ENCODE measurements around the gene TBC1D4. TPM values are rescaled to one million over a fixed set of nuclear protein-coding genes. Genes with fewer than 3 reads are reported as not detected.

The TBC1D4 gene
- total and polyA plus RNA-seq, 2 experiments from 2014 or later, result 18.7 to 38.2 TPM

DNA sequence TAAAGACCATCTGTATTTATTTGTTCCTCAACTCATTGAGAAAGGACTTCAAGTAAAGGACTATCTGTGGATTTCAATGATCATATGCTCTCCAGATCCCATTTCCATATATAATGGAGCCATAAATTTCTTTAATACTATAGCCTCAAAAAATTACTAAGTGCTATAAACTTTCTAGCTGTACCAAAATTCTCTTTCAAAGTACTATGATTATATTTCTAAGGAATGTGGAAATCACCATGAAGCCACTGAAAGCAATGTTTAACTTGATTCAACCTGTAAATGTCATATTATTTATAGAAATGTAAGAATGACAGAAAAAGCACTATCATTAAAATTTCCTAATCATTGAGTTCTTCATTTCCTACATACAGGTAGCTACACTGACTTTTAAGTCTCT lies 20.7 kb downstream of the TBC1D4 start:
- DNase-seq (ENCODE audit: low spot score), result no peak
- no peak overlapping the region for H3K27ac Mint-ChIP-seq
- Histone ChIP-seq H4K20me1 (replicated peaks; ENCODE audit: insufficient read depth) (no peaks in the 10 kb centered on the region), H3K79me2 (replicated peaks; ENCODE audit: insufficient read depth) (peaks cover 40% of the 10 kb centered on the region), H3K9me2 (ENCODE audit: insufficient read depth) (no peaks in the 10 kb centered on the region), H3K27ac (ENCODE audit: low read depth) (no peak overlapping the region), H3K4me3 (no peak overlapping the region), H3F3A (replicated peaks; ENCODE audit: low read depth) (no peaks in the 10 kb centered on the region), H3K4me2 (no peak overlapping the region), H3K27me3 (ENCODE audit: insufficient read depth) (no peaks in the 10 kb centered on the region), H2AFZ (no peak overlapping the region), H3K36me3 (ENCODE audit: insufficient read depth) (peaks cover 8% of the 10 kb centered on the region), H3K4me1 (ENCODE audit: insufficient read depth) (peaks cover 8% of the 10 kb centered on the region; the same call in 1 of the 2 replicates)
- peaks cover 18% of the 10 kb centered on the region for H3K9me3 Mint-ChIP-seq
- no peak overlapping the region for H3K4me3 Mint-ChIP-seq
- ATAC-seq, result no peak
- H3K4me1 Mint-ChIP-seq, result peaks cover 15% of the 10 kb centered on the region
- TF ChIP-seq, protein P1, sequence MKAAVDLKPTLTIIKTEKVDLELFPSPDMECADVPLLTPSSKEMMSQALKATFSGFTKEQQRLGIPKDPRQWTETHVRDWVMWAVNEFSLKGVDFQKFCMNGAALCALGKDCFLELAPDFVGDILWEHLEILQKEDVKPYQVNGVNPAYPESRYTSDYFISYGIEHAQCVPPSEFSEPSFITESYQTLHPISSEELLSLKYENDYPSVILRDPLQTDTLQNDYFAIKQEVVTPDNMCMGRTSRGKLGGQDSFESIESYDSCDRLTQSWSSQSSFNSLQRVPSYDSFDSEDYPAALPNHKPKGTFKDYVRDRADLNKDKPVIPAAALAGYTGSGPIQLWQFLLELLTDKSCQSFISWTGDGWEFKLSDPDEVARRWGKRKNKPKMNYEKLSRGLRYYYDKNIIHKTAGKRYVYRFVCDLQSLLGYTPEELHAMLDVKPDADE (IDR thresholded peaks at IDR 0.05), result no peak
- TF ChIP-seq ZNF331 (CRISPR knock-in tag; IDR thresholded peaks at IDR 0.05; ENCODE audit: low read depth) (no peak), NANOG (IDR thresholded peaks at IDR 0.05; ENCODE audit: borderline replicate concordance) (no peak), EZH2phosphoT487 (IDR thresholded peaks at IDR 0.05; ENCODE audit: unreplicated experiment) (no peak), JUNB (IDR thresholded peaks at IDR 0.05; ENCODE audit: unreplicated experiment) (no peak), STAT1 (IDR thresholded peaks at IDR 0.05; ENCODE audit: unreplicated experiment) (no peak), POLR2AphosphoS5 (IDR thresholded peaks at IDR 0.05; ENCODE audit: low read depth) (no peak), CREB1 (CRISPR knock-in tag; IDR thresholded peaks at IDR 0.05; ENCODE audit: low read depth) (no peak), ZNF114 (CRISPR knock-in tag; IDR thresholded peaks at IDR 0.05) (no peak), EZH2 (IDR thresholded peaks at IDR 0.05; ENCODE audit: low read depth, unreplicated experiment) (no peak)
- TF ChIP-seq, protein P2, sequence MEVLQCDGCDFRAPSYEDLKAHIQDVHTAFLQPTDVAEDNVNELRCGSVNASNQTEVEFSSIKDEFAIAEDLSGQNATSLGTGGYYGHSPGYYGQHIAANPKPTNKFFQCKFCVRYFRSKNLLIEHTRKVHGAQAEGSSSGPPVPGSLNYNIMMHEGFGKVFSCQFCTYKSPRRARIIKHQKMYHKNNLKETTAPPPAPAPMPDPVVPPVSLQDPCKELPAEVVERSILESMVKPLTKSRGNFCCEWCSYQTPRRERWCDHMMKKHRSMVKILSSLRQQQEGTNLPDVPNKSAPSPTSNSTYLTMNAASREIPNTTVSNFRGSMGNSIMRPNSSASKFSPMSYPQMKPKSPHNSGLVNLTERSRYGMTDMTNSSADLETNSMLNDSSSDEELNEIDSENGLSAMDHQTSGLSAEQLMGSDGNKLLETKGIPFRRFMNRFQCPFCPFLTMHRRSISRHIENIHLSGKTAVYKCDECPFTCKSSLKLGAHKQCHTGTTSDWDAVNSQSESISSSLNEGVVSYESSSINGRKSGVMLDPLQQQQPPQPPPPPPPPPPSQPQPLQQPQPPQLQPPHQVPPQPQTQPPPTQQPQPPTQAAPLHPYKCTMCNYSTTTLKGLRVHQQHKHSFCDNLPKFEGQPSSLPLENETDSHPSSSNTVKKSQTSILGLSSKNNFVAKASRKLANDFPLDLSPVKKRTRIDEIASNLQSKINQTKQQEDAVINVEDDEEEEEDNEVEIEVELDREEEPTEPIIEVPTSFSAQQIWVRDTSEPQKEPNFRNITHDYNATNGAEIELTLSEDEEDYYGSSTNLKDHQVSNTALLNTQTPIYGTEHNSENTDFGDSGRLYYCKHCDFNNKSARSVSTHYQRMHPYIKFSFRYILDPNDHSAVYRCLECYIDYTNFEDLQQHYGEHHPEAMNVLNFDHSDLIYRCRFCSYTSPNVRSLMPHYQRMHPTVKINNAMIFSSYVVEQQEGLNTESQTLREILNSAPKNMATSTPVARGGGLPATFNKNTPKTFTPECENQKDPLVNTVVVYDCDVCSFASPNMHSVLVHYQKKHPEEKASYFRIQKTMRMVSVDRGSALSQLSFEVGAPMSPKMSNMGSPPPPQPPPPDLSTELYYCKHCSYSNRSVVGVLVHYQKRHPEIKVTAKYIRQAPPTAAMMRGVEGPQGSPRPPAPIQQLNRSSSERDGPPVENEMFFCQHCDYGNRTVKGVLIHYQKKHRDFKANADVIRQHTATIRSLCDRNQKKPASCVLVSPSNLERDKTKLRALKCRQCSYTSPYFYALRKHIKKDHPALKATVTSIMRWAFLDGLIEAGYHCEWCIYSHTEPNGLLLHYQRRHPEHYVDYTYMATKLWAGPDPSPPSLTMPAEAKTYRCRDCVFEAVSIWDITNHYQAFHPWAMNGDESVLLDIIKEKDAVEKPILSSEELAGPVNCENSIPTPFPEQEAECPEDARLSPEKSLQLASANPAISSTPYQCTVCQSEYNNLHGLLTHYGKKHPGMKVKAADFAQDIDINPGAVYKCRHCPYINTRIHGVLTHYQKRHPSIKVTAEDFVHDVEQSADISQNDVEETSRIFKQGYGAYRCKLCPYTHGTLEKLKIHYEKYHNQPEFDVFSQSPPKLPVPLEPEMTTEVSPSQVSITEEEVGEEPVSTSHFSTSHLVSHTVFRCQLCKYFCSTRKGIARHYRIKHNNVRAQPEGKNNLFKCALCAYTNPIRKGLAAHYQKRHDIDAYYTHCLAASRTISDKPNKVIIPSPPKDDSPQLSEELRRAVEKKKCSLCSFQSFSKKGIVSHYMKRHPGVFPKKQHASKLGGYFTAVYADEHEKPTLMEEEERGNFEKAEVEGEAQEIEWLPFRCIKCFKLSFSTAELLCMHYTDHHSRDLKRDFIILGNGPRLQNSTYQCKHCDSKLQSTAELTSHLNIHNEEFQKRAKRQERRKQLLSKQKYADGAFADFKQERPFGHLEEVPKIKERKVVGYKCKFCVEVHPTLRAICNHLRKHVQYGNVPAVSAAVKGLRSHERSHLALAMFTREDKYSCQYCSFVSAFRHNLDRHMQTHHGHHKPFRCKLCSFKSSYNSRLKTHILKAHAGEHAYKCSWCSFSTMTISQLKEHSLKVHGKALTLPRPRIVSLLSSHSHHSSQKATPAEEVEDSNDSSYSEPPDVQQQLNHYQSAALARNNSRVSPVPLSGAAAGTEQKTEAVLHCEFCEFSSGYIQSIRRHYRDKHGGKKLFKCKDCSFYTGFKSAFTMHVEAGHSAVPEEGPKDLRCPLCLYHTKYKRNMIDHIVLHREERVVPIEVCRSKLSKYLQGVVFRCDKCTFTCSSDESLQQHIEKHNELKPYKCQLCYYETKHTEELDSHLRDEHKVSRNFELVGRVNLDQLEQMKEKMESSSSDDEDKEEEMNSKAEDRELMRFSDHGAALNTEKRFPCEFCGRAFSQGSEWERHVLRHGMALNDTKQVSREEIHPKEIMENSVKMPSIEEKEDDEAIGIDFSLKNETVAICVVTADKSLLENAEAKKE (CRISPR knock-in tag; IDR thresholded peaks at IDR 0.05), result no peak
- TF ChIP-seq, protein P3, sequence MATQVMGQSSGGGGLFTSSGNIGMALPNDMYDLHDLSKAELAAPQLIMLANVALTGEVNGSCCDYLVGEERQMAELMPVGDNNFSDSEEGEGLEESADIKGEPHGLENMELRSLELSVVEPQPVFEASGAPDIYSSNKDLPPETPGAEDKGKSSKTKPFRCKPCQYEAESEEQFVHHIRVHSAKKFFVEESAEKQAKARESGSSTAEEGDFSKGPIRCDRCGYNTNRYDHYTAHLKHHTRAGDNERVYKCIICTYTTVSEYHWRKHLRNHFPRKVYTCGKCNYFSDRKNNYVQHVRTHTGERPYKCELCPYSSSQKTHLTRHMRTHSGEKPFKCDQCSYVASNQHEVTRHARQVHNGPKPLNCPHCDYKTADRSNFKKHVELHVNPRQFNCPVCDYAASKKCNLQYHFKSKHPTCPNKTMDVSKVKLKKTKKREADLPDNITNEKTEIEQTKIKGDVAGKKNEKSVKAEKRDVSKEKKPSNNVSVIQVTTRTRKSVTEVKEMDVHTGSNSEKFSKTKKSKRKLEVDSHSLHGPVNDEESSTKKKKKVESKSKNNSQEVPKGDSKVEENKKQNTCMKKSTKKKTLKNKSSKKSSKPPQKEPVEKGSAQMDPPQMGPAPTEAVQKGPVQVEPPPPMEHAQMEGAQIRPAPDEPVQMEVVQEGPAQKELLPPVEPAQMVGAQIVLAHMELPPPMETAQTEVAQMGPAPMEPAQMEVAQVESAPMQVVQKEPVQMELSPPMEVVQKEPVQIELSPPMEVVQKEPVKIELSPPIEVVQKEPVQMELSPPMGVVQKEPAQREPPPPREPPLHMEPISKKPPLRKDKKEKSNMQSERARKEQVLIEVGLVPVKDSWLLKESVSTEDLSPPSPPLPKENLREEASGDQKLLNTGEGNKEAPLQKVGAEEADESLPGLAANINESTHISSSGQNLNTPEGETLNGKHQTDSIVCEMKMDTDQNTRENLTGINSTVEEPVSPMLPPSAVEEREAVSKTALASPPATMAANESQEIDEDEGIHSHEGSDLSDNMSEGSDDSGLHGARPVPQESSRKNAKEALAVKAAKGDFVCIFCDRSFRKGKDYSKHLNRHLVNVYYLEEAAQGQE (IDR thresholded peaks at IDR 0.05; ENCODE audit: unreplicated experiment), result no peak
- TF ChIP-seq, protein P4, sequence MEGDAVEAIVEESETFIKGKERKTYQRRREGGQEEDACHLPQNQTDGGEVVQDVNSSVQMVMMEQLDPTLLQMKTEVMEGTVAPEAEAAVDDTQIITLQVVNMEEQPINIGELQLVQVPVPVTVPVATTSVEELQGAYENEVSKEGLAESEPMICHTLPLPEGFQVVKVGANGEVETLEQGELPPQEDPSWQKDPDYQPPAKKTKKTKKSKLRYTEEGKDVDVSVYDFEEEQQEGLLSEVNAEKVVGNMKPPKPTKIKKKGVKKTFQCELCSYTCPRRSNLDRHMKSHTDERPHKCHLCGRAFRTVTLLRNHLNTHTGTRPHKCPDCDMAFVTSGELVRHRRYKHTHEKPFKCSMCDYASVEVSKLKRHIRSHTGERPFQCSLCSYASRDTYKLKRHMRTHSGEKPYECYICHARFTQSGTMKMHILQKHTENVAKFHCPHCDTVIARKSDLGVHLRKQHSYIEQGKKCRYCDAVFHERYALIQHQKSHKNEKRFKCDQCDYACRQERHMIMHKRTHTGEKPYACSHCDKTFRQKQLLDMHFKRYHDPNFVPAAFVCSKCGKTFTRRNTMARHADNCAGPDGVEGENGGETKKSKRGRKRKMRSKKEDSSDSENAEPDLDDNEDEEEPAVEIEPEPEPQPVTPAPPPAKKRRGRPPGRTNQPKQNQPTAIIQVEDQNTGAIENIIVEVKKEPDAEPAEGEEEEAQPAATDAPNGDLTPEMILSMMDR (conservative IDR thresholded peaks at IDR 0.05; ENCODE audit: low read depth in 2 of 2), result no peak
- peaks cover 5% of the 10 kb centered on the region for H3K27me3 Mint-ChIP-seq (ENCODE audit: insufficient read depth, low read depth, poor library complexity)
- peaks cover 30% of the 10 kb centered on the region for H3K36me3 Mint-ChIP-seq (ENCODE audit: low read depth)
